ENCODE measurements around the gene MINDY4.

MINDY4 gene

GRCh38 chr7:30771174-30771879 lies at the start of gene MINDY4:
MINDY4 (plus strand) TSS chr7:30771417; CDS start chr7:30771494, 77 bp downstream.
- no peak for TF ChIP-seq GATA3 (IDR thresholded peaks at IDR 0.05; ENCODE audit: low read depth, low read length)

DNA sequence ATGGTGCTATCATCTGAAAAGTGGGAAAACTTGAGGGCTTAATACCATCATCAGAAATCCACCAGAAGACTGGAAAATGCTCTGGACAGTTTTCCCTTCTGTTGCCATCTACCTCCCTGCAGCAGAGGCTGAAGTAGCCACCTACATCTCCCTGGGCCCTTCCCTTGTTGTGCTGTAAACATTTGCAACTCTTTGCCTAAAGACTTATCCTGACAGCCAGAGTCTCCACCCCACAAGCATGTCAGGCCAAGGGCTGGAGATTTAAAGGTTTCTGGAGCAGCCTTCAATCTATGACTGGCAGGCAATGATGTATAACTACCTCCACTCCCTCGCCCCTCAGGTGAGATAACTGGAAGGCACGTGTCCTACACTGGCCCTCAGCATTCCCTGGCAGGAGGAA lies 49.0 kb upstream of the MINDY4 start:
- no peak for TF ChIP-seq GATA2 (IDR thresholded peaks at IDR 0.05; ENCODE audit: low read depth, low read length)

DNA sequence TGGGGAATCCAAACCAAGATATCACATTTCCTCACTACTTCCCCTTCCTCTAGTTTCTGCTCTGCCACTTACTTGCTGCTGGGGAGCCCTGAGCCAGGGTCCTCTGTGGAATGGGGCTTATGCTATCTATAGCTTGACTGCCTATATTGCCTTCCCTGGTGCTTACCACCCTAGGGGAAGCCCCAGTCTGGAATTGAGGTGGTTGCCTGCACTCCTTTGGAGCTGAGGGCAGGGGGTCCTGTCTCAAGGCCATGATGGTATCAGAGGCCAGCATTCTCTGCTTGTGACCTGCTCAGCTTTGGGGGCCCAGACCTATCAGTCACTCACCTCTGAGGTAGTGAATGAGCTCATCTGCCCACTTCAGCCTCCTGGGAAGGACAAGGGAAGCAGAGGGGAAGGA lies 48.5 kb upstream of the MINDY4 start:
- TF ChIP-seq GATA2 (IDR thresholded peaks at IDR 0.05; ENCODE audit: low read depth, low read length): no peak
- TF ChIP-seq GATA3 (IDR thresholded peaks at IDR 0.05; ENCODE audit: low read depth, low read length): no peak

GRCh38 chr7:30723776-30724175 lies 47.4 kb upstream of the MINDY4 start:
- no peak for TF ChIP-seq GATA2 (IDR thresholded peaks at IDR 0.05; ENCODE audit: low read depth, low read length)
- no peak for TF ChIP-seq GATA3 (IDR thresholded peaks at IDR 0.05; ENCODE audit: low read depth, low read length)

DNA sequence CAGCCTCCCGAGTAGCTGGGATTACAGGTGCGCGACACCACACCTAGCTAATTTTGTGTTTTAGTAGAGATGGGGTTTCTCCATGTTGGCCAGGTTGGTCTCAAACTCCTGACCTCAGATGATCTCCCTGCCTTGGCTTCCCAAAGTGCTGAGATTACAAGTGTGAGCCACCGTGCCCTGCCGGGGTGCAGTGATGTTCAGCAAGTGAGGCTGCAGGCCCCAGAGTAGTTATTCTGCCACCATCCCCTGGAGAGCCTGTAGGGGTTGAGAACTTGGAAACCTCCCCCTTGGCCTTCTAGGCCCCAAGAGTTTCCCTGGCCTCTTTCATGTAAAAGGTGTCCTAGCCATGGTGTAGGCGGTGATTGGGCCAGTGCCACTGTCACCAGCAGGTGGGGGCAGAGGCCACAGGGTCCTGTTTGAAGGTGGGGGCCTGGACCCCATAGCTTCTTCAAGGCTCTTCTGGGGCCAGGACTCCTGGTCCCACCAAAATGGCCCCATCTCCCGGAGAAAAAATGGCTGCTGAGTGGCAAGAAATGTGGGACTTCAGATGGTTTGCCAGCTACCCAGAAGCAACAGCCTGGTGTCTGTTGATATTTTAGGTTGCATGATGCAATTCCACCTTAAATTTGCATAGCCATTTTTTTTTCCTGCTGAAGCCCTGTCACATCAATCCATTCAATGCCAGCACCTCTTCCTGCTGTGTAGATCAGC lies 44.8 kb upstream of the MINDY4 start:
- no peak for TF ChIP-seq GATA3 (IDR thresholded peaks at IDR 0.05; ENCODE audit: low read depth, low read length)
- no peak for TF ChIP-seq GATA2 (IDR thresholded peaks at IDR 0.05; ENCODE audit: low read depth, low read length)

DNA sequence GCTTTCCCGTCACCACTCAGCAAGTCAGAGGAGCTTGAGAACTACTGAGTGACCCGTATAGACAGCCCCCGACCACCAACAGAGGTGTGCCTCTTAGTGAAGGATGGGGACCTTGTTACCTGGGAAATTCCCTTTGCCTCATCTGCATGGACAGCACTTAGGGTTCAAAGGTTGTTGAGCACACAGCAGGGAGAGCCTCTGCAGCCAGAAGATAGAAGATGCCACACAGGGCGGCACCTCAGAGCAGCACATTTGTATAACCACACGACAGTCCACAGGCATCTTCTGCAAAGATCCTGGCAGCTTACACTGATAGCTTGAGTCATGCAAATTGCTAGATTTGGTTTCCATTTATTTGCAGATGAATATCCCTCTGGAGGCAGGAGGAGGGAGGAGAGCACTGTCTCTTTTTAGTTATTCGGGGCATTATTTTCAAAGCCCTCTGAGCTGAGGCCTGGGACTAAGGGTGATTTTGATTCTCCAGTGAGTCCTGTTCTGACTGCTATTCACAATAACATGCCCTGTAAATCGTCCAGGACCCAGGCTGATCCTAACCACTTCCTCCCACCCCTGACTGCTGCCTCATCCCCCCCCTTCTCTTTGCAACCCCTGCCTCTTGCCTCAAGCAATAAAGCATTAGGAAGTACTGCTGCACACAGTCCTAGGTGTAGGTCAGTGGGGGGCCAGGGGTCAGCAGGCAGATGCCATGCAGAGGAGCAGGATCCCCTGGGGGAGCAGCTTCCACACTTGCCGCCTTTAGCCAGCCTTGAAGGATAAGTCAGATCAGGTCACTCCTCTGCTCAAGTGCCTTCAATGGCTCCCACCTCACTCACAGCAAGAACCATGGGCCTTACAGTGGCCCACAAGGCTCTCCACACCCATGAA lies 43.9 kb upstream of the MINDY4 start:
- TF ChIP-seq GATA2 (IDR thresholded peaks at IDR 0.05; ENCODE audit: low read depth, low read length) (no peak), GATA3 (IDR thresholded peaks at IDR 0.05; ENCODE audit: low read depth, low read length) (no peak)

DNA sequence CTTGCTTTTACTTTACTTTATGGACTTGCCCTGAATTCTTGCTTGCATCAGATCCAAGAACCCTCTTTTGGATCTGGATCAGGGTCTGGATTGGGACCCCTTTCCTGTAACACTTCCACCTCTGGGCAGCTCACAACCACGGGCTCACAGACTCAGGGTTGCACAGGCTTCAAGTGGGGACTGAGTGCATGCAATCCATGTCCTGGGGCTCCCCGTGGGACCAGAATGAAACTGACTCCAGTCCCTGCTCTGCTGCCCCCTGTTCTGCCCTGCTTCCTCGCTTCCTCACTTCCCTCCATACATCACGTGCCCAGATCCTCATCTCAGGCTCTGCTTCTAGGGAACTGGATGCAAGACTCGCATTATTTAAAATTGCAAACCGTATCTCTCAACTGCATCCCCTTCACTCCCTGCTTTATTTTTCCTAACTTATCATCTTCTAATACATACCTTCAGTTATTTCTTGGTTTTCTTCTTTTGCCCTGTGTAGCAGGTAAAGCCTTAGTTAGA lies 42.6 kb upstream of the MINDY4 start:
- TF ChIP-seq GATA3 (IDR thresholded peaks at IDR 0.05; ENCODE audit: low read depth, low read length) (no peak), GATA2 (IDR thresholded peaks at IDR 0.05; ENCODE audit: low read depth, low read length) (no peak)

DNA sequence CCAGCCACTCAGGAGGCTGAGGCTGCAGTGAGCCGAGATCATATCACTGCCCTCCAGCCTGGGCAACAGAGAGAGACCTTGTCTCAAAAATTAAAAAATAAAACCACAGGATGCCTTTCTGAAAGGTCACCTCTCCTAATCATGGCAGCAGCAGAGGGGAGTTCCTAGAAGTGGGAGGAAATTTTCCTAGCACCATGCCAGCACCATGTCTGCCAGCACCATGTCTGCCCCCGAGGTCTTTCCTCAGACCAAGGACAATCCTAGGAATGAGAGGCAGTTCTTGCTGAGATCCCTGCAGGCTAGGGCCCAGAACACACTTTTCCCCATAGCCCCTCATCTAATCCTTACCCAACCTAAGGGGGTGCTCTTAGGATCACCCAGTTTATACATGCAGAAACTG lies 41.6 kb upstream of the MINDY4 start:
- no peak for TF ChIP-seq GATA2 (IDR thresholded peaks at IDR 0.05; ENCODE audit: low read depth, low read length)
- no peak for TF ChIP-seq GATA3 (IDR thresholded peaks at IDR 0.05; ENCODE audit: low read depth, low read length)

DNA sequence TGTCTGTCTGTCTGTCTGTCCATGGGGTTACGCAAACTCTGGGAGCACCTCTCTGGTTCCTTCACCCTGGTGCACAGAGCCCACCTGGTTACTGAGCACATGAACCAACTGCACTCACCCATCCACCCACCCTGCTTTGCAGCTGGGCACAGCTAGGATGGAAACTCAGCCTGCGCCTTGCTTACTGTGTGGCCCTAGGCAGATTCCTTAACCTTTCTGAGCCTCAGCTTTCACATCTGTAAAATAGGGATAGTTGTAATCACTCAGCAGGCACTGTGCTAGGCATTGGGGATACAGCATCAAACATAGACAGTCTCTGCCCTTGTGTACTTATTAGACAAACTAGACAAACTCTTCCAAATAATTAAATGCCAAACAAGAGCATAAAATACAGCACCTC lies 41.1 kb upstream of the MINDY4 start:
- TF ChIP-seq GATA2 (IDR thresholded peaks at IDR 0.05; ENCODE audit: low read depth, low read length): no peak
- no peak for TF ChIP-seq GATA3 (IDR thresholded peaks at IDR 0.05; ENCODE audit: low read depth, low read length)

- TF ChIP-seq GATA3 (IDR thresholded peaks at IDR 0.05; ENCODE audit: low read depth, low read length) (no peak), GATA2 (IDR thresholded peaks at IDR 0.05; ENCODE audit: low read depth, low read length) (no peak)
Observed at GRCh38 chr7:30730996-30731395, 40.2 kb upstream of the MINDY4 start.

GRCh38 chr7:30731581-30731980 lies 39.6 kb upstream of the MINDY4 start:
- TF ChIP-seq GATA2 (IDR thresholded peaks at IDR 0.05; ENCODE audit: low read depth, low read length) (no peak), GATA3 (IDR thresholded peaks at IDR 0.05; ENCODE audit: low read depth, low read length) (no peak)

DNA sequence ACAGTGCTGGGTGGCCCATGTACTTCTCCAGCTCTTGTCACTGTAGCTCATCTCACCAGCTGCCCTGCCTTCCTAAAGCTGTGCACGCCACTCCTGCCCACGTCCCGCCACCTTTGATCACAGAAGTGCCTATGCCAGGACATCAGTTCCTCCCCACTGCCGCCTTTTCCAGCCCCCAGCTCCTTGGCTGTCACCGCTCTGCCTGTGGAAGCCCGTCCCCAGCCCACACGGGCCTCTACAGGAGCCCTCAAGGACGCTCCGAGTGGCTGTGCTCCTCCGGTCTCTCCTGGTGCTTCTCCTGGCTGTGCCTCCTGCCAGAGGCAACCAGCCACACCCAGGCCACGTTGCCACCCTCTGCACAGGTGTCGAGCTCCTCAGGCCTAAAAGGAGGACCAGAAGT lies 38.6 kb upstream of the MINDY4 start:
- no peak for TF ChIP-seq GATA3 (IDR thresholded peaks at IDR 0.05; ENCODE audit: low read depth, low read length)
- TF ChIP-seq GATA2 (IDR thresholded peaks at IDR 0.05; ENCODE audit: low read depth, low read length): no peak

DNA sequence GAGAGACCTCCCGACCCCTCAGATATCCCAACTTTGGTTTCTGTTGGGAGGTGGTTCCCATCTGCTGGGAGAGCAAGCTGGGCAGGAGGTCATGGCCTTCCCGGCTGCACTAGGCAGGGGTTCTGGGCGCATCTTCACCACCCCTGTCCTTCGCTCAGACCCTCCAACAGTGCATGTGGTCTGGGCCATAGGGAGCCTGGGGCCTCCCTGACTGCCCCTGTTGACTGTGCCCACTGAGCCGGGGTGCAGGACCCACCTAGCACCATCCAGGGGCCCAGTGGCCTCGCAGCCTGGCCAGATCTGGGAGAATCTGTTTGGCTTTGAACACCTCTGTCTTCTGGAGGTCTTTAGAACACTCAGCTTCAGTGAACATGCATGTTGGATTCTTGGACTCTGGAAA lies 38.0 kb upstream of the MINDY4 start:
- TF ChIP-seq GATA2 (IDR thresholded peaks at IDR 0.05; ENCODE audit: low read depth, low read length) (no peak), GATA3 (IDR thresholded peaks at IDR 0.05; ENCODE audit: low read depth, low read length) (no peak)

- TF ChIP-seq GATA2 (IDR thresholded peaks at IDR 0.05; ENCODE audit: low read depth, low read length) (no peak), GATA3 (IDR thresholded peaks at IDR 0.05; ENCODE audit: low read depth, low read length) (no peak)
Observed at GRCh38 chr7:30733691-30734090, 37.5 kb upstream of the MINDY4 start.

Measured in SH-SY5Y (cell line).